BLaER1 treated with 17β-estradiol and CSF1 and Interleukin-3, amounts not matched to agents 10 nM and 100 nM (cell line): ENCODE measurements around the gene MMP26.

ENCODE experiments used
- H3K27ac ChIP-seq, 11 experiments: shearing (Covaris generic); formaldehyde crosslinking; 2 replicates each; pipeline ENCODE4 v1.8.1; 2022
- H3K27me3 ChIP-seq, 11 experiments: shearing (Covaris generic); formaldehyde crosslinking; 2 replicates each; pipeline ENCODE4 v1.8.1; 2022
- H3K36me3 ChIP-seq, 11 experiments: shearing (Covaris generic); formaldehyde crosslinking; 2 replicates each; pipeline ENCODE4 v1.8.1; 2022
- H3K4me1 ChIP-seq, 10 experiments: shearing (Covaris generic); formaldehyde crosslinking; 2 replicates each; pipeline ENCODE4 v1.8.1; 2022
- H3K4me2 ChIP-seq, 11 experiments: shearing (Covaris generic); formaldehyde crosslinking; 2 replicates each; pipeline ENCODE4 v1.8.1; 2022
- H3K4me3 ChIP-seq, 10 experiments: shearing (Covaris generic); formaldehyde crosslinking; 2 replicates each; pipeline ENCODE4 v1.8.1; 2022
- H3K9ac ChIP-seq, 11 experiments: shearing (Covaris generic); formaldehyde crosslinking; 2 replicates each; pipeline ENCODE4 v1.8.1; 2022
- H3K9me3 ChIP-seq, 11 experiments: shearing (Covaris generic); formaldehyde crosslinking; replicated peaks in 1 of 11; 2 replicates each; pipeline ENCODE4 v1.8.1; 2022
- H4K20me1 ChIP-seq, 11 experiments: shearing (Covaris generic); formaldehyde crosslinking; 2 replicates each; pipeline ENCODE4 v1.8.1; 2022
- Cebpa-rat ChIP-seq, 11 experiments: shearing (Covaris generic); IDR thresholded peaks; 2 replicates each; pipeline ENCODE4 v1.8.1; 2022

Gene MMP26

DNA sequence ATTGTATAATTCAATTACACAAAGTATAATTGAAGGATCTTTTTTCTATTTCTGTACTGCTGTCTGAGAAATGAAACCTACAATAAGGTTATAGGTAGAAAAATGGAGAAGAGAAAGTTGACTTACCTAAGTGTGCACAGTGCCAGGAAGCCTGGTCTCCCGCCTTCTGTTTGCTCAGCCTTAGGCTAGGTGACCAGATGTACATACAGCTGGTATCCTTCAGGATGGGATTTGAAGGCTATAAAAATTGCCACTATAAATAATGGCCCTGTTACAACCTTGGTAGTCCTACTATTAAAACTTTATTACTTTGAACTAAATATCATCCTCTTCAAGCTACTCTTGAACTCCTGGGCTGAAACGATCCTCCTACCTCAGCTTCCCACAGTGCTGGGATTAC is 26.6 kb upstream of the MMP26 start:
- Histone ChIP-seq H3K36me3 (no peaks in the 10 kb centered on the region), H3K4me2 (no peak overlapping the region), H3K9ac (no peak overlapping the region), H3K27me3 (no peaks in the 10 kb centered on the region), H3K27ac (no peak overlapping the region), H3K9me3 (no peaks in the 10 kb centered on the region; a peak in 2 of 22 replicates), H3K4me3 (no peak overlapping the region), H4K20me1 (no peaks in the 10 kb centered on the region), H3K4me1 (peaks cover 0 to 12% (median under 1%) of the 10 kb centered on the region in 10 experiments; a peak in 6 of 20 replicates)
- TF ChIP-seq Cebpa-rat (IDR thresholded peaks at IDR 0.05), result no peak

DNA sequence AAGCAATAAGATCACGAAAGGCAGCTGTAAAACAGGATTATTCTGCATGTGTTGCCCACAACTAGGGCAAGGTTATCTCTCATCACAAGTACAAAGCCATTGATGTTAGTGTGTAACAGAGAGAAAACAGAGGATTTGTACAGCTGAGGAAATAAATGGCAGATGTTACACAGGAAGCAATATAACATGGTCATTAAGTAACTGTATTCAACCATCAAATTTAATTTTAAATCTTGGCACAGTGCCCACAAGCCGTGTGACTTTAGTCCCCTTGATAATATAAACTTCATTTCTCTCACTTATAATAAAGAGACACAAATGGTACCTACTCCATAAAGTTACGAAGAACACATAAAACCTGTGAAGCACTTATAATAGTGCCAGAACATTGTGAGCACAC is 24.2 kb upstream of the MMP26 start:
- Histone ChIP-seq H4K20me1 (no peaks in the 10 kb centered on the region), H3K27ac (no peak overlapping the region), H3K9ac (no peak overlapping the region), H3K4me1 (peaks cover 0 to 17% (median 5%) of the 10 kb centered on the region in 10 experiments; a peak in 7 of 20 replicates), H3K9me3 (no peaks in the 10 kb centered on the region; a peak in 2 of 22 replicates), H3K36me3 (no peaks in the 10 kb centered on the region), H3K4me2 (peak overlapping the region in 5 of 11 experiments; percentile 7 to 15 (median 11); a peak in 3 of 22 replicates), H3K27me3 (no peaks in the 10 kb centered on the region; a peak in 1 of 22 replicates), H3K4me3 (no peak overlapping the region)
- no peak for TF ChIP-seq Cebpa-rat (IDR thresholded peaks at IDR 0.05)

DNA sequence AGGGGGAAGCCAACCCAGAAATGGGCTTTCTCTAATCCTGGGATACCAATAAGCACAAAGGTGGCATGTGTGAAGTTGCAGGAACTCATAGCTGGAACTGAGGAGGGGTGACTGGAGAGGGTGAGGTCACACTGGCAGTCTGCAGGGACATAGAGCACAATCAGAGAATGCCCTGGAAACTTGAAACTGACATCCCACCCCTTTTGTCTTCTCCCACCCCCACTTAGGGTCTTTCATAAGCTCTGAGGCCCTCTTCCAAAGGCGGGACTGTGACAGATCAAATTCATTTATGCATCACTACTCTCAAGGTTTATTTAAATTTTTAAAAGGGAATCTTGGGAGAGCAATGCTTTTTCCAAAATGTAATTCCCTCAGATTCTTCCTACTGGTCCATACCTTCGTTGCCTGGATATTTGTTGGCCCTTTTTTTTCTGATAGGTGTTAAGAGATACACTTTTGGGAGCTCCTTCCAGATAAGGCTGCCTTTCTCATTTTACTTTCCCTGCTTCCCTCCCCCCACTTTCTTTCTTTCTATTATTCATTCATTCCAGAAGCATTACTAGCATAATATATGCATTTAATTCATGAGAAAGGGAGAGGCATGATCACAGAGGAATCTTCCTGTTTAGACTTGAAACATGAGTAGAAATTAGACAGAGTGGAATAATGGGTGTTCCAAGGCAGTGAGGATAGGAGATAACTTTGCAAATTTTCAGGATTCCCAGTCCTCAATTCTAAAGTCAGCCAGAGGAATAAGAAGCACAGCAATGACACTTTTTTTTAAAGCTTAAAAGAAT is 21.8 kb upstream of the MMP26 start:
- Histone ChIP-seq H3K27ac (no peak overlapping the region), H3K9ac (no peak overlapping the region), H3K4me3 (no peak overlapping the region), H3K4me2 (peak overlapping the region in 5 of 11 experiments; percentile 10 to 43 (median 23); a peak in 6 of 22 replicates), H3K4me1 (peaks cover 0 to 17% (median 5%) of the 10 kb centered on the region in 10 experiments; a peak in 7 of 20 replicates), H3K27me3 (no peaks in the 10 kb centered on the region; a peak in 1 of 22 replicates), H3K36me3 (no peaks in the 10 kb centered on the region), H3K9me3 (no peaks in the 10 kb centered on the region; a peak in 2 of 22 replicates), H4K20me1 (no peaks in the 10 kb centered on the region)
- no peak for TF ChIP-seq Cebpa-rat (IDR thresholded peaks at IDR 0.05)

DNA sequence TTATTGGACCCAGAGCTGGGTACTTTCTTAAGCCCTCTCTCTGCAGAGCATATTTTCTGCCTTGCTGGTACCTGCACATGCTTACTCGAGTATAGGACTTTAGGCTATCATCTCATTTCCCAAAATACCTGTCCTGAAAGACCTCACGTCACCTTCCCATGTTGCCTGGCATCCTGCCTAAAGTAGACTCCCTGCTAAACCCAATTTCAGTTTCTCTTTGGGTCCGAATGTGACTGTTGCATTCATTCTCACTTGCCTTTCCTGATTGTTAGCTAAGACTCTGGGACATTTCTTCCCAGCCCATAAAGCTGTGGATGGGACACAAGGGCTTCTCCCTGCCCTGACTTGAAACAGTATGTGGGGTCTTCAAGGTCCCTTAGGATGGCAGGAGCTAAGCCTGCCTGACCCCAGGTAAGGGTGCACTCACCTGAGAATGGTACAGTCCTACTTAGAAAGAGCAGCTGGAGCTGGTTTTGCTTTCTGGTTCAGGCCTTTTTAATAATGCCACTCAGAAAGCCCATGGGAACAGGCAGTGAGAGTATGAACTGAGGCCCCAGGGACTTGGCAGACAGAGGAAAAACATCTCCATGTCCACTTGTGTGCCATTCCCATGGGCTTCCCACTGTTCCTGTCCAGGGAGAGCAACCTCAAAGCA is 19.8 kb upstream of the MMP26 start:
- H3K9ac ChIP-seq, result no peak overlapping the region
- no peaks in the 10 kb centered on the region; a peak in 2 of 22 replicates for H3K9me3 ChIP-seq
- H3K36me3 ChIP-seq, result no peaks in the 10 kb centered on the region
- no peaks in the 10 kb centered on the region for H4K20me1 ChIP-seq
- no peak for TF ChIP-seq Cebpa-rat (IDR thresholded peaks at IDR 0.05)
- H3K4me2 ChIP-seq, result no peak overlapping the region
- peaks cover 0 to 16% (median 5%) of the 10 kb centered on the region in 10 experiments; a peak in 7 of 20 replicates for H3K4me1 ChIP-seq
- no peak overlapping the region for H3K4me3 ChIP-seq
- no peak overlapping the region for H3K27ac ChIP-seq
- H3K27me3 ChIP-seq, result no peaks in the 10 kb centered on the region; a peak in 1 of 22 replicates

DNA sequence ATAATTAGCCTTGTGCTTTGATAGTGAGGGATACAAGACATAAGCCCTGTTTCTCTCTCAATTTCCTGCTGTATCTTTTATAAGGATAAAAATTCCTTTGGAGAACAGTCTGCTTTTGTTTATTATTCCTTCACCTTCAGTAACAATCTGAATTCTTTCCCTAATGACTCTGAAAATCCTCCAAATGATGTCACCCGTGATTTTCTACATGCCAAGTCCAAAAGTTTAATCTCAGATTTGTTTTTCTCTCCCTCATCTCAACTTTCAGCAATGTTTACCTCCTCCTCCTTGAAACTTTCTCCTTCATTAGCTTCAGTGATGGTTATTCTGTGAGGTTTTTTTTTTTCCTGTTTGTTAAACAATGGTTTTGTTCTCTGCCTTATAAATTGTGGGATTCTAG is 9.1 kb upstream of the MMP26 start:
- Histone ChIP-seq H3K4me2 (no peak overlapping the region), H3K4me3 (no peak overlapping the region), H4K20me1 (no peaks in the 10 kb centered on the region), H3K4me1 (no peaks in the 10 kb centered on the region), H3K27ac (no peak overlapping the region), H3K36me3 (no peaks in the 10 kb centered on the region), H3K9me3 (no peaks in the 10 kb centered on the region), H3K27me3 (no peaks in the 10 kb centered on the region), H3K9ac (no peak overlapping the region)
- no peak for TF ChIP-seq Cebpa-rat (IDR thresholded peaks at IDR 0.05)

DNA sequence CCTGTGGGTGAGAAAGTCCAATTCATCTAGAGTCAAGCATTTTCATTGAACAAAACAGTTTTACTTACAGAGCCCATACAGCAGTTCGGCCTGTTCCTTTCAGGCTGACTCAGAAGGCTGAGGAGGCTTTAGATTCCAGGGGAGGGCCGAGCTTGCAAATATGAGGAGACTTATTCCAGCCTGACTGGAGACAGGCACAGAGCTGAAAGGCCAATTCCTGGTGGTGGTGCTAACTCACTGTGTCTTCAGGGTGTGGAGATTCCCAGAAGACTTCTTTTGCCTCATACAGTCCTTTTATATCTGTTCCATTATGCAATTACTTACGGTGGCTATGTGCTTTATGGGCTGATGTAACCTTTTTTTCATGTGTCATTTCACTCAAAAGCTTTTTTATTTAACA is 7.0 kb upstream of the MMP26 start, which contains the start of gene OR51E2:
OR51E2 (minus strand) TSS at position 269 of the 400 bp plus-strand sequence. CDS start 15,142 bp downstream, outside the sequence.
- TF ChIP-seq Cebpa-rat (IDR thresholded peaks at IDR 0.05), result no peak
- no peaks in the 10 kb centered on the region for H3K36me3 ChIP-seq
- no peak within 1 kb of the TSS for H3K4me3 ChIP-seq
- H3K27ac ChIP-seq, result no peak within 1 kb of the TSS
- H3K27me3 ChIP-seq, result no peaks in the 10 kb centered on the region
- H3K4me2 ChIP-seq, result no peak within 1 kb of the TSS
- H3K9me3 ChIP-seq, result no peaks in the 10 kb centered on the region
- H4K20me1 ChIP-seq, result no peaks in the 10 kb centered on the region
- no peaks in the 10 kb centered on the region for H3K4me1 ChIP-seq
- no peak within 1 kb of the TSS for H3K9ac ChIP-seq

DNA sequence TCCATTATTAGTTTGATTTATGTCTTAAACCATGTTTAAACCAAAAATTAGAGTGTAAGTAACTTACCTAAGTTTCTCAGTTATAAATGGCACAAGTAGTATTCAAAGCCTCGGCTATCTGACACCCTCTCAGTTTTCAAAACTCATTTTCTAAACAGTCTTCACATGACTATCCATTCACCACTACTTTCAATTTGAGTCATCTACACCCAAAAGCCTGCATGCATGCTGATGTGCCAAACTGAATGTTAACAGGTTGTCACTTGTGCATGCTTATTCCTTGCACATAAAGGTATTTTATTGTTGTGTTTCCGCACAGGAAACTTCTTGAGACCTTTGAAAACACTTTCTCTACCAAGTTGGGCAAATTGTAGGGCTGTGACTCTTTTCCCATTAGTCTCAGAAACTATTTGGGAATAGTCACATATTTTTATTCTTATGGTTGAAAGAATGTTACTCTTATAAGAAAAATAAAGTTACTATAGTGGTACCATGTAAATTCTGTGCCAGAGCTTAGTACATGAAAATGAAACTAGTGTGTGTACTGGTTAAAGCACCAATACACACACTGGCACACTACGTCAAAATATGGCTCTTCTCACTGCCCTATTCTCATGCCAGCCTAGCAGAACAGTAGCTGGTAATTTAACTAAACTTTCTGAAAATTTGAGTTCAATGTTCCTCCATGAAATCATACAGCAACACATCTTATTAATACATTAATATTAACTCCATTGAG is 4.7 kb upstream of the MMP26 start:
- no peak for TF ChIP-seq Cebpa-rat (IDR thresholded peaks at IDR 0.05)
- Histone ChIP-seq H3K4me2 (no peak overlapping the region), H4K20me1 (no peaks in the 10 kb centered on the region), H3K4me1 (peaks cover 0 to 17% (median 12%) of the 10 kb centered on the region in 10 experiments; a peak in 12 of 20 replicates), H3K9ac (no peak overlapping the region), H3K27me3 (no peaks in the 10 kb centered on the region), H3K4me3 (no peak overlapping the region), H3K36me3 (no peaks in the 10 kb centered on the region), H3K27ac (no peak overlapping the region), H3K9me3 (no peaks in the 10 kb centered on the region)

DNA sequence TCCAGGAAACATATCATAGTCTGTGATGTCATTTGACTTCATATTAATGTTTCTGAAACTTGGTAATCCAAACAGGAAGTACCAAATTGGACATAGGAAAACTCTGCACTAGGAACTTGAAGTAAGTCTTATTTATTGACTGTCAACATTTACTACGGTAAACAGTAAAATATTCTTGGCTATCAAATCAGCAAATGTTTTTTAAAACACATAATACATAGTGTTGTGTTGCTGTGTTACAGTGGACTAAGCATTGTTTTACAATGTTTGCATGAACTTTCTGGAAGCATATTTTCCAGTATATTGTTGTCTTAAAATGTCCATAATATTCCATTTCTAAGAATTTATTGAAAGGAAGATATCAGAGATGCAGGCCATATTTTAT is 4.2 kb upstream of the MMP26 start:
- no peak overlapping the region for H3K4me3 ChIP-seq
- no peak overlapping the region for H3K27ac ChIP-seq
- H3K36me3 ChIP-seq, result no peaks in the 10 kb centered on the region
- H3K4me1 ChIP-seq, result peaks cover 0 to 20% (median 12%) of the 10 kb centered on the region in 10 experiments; a peak in 12 of 20 replicates
- H4K20me1 ChIP-seq, result no peaks in the 10 kb centered on the region
- H3K9ac ChIP-seq, result no peak overlapping the region
- H3K4me2 ChIP-seq, result no peak overlapping the region
- H3K9me3 ChIP-seq, result no peaks in the 10 kb centered on the region
- no peaks in the 10 kb centered on the region for H3K27me3 ChIP-seq
- no peak for TF ChIP-seq Cebpa-rat (IDR thresholded peaks at IDR 0.05)

DNA sequence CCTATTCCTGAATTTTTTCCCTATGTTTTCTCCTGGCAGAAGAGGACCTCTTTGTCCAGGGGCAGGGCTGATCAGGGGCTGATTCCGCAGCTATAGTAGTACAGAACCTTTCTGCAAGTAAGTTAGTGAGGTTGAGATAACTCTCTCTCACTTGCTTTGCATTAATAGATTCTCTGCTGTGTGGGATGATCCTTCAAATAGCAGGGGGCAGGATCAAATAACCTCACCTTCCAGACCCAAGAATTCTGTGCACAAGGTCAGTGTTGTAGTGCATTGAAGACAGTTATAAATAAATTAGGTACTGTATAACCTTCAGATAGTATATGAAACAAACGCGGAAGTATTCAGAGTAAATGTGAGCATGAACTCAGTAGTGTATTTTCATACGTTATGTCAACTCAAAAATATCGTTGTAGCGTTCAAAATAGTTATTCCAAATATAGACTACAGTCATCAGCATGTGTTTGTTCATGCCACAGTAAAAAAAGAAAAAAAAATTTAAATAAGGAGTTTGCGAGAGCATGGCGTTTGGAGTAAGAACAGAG is 278 bp downstream of the MMP26 start:
- H3K9ac ChIP-seq, result no peak overlapping the region

More for the DNA sequence above, 278 bp downstream of the MMP26 start:
- Histone ChIP-seq H3K4me2 (peak overlapping the region in 7 of 11 experiments; percentile 25 to 56 (median 43); a peak in 11 of 22 replicates), H3K27ac (no peak overlapping the region), H3K4me3 (no peak overlapping the region), H3K9me3 (no peaks in the 10 kb centered on the region), H3K4me1 (peaks cover 0 to 20% (median 12%) of the 10 kb centered on the region in 10 experiments; a peak in 12 of 20 replicates), H3K27me3 (no peaks in the 10 kb centered on the region), H3K36me3 (no peaks in the 10 kb centered on the region), H4K20me1 (no peaks in the 10 kb centered on the region)
- TF ChIP-seq Cebpa-rat (IDR thresholded peaks at IDR 0.05), result no peak
